Cardiac fibroblast (primary cell): ENCODE results near the gene ZFAND3.

Experiments
- DNase-seq, 2 donors: peaks; one replicate each; pipeline versions ENCODE4 v3.0.0 to v3.0.0-alpha.2; 2010; ENCODE audit warnings: low read depth in 2 of 2
- H3K4me3 ChIP-seq, 2 donors: replicated peaks in 1 of 2; 1 replicate in 1 of 2; 2 replicates in 1 of 2; pipeline ENCODE4 v1.5.1; 2011; ENCODE audit warnings: low read depth in 2 of 2, low read length in 2 of 2, mild to moderate bottlenecking in 2 of 2, moderate library complexity in 1 of 2
- TF ChIP-seq, protein P1 (sequence below): IDR thresholded peaks from one replicate; pipeline ENCODE4 v1.5.1; 2011; ENCODE audit warnings: low read depth, mild to moderate bottlenecking, low read length, inconsistent platforms

ZFAND3 gene

GRCh38 chr6:37787216-37787615 lies 32.3 kb upstream of the ZFAND3 start:
- TF ChIP-seq, protein P1, sequence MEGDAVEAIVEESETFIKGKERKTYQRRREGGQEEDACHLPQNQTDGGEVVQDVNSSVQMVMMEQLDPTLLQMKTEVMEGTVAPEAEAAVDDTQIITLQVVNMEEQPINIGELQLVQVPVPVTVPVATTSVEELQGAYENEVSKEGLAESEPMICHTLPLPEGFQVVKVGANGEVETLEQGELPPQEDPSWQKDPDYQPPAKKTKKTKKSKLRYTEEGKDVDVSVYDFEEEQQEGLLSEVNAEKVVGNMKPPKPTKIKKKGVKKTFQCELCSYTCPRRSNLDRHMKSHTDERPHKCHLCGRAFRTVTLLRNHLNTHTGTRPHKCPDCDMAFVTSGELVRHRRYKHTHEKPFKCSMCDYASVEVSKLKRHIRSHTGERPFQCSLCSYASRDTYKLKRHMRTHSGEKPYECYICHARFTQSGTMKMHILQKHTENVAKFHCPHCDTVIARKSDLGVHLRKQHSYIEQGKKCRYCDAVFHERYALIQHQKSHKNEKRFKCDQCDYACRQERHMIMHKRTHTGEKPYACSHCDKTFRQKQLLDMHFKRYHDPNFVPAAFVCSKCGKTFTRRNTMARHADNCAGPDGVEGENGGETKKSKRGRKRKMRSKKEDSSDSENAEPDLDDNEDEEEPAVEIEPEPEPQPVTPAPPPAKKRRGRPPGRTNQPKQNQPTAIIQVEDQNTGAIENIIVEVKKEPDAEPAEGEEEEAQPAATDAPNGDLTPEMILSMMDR = no peak
- H3K4me3 ChIP-seq = no peak overlapping the region
- no peak for DNase-seq

GRCh38 chr6:37788259-37788658 lies 31.3 kb upstream of the ZFAND3 start:
- TF ChIP-seq, protein P1 = no peak
- no peak for DNase-seq
- H3K4me3 ChIP-seq = no peak overlapping the region

GRCh38 chr6:37791156-37791919 lies 28.2 kb upstream of the ZFAND3 start:
- no peak overlapping the region for H3K4me3 ChIP-seq
- peak; percentile 97 to 98 for DNase-seq
- TF ChIP-seq, protein P1 = peak; percentile 97

DNA sequence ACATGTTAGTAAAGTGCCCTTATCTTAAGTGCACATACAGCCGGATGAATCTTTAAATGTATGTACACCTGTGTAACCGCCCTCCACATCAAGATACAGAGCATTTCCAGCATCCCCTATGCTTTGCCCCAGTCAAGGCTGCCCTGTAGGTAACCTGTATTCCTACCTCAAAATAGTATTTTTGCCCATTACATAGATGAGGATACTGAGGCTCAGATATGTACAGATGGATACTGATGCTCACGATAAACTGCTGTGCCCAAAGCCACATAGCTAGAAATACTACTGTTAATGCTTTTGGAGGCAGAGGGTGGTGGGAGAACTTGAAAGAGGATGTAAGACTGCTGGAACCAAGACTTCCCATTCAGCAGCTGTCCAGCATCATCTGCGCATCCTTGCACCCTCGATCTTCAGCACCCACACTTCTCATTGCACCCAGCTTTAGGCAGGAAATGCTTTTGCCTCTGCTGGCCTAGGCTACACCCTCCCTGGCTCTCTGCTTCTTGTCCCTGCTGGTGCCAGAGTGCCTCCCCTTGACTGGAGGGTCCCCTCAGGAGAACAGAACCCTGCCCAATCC lies 27.0 kb upstream of the ZFAND3 start:
- no peak overlapping the region for H3K4me3 ChIP-seq
- TF ChIP-seq, protein P1 = no peak
- no peak for DNase-seq

- no peak overlapping the region for H3K4me3 ChIP-seq
- peak; percentile 41 to 68 for DNase-seq
Measured at GRCh38 chr6:37793067-37793466, 26.5 kb upstream of the ZFAND3 start.

GRCh38 chr6:37794825-37795224 lies 24.7 kb upstream of the ZFAND3 start:
- H3K4me3 ChIP-seq = no peak overlapping the region
- TF ChIP-seq, protein P1 = no peak
- DNase-seq = peak in 1 of 2 donors; percentile 47

More at GRCh38 chr6:37793067-37793466, 26.5 kb upstream of the ZFAND3 start:
- TF ChIP-seq, protein P1 = no peak
